Mesenteric fat pad (tissue), 1 donor: ENCODE data around the gene TREH. TPM values are rescaled to one million over a fixed set of nuclear protein-coding genes. Genes with fewer than 3 reads are reported as not detected.

Source experiments
- DNase-seq: peaks from one replicate; pipeline ENCODE4 v3.0.0-alpha.2; 2020; ENCODE audit warnings: low spot score
- microRNA-seq: library from miRNA; unstranded; fragments of <30 nt; microRNA quantifications from one replicate; pipeline ENCODE4 v1.2.0, GENCODE V29; 2020; ENCODE audit warnings: borderline number of aligned reads
- total RNA-seq: library from RNA; stranded (reverse); fragmentation: NEBNext Ultra II Directional; extraction: Animal tissue kit (Norgen Biotek cat#: 25700); gene quantifications from one replicate; pipeline ENCODE4 v1.2.1, GENCODE V29; 2021
- donor health status: DM: yes; HTN: yes; CAD: no.

TREH gene
- total RNA-seq, 1 donor from 2014 or later, result not detected

DNA sequence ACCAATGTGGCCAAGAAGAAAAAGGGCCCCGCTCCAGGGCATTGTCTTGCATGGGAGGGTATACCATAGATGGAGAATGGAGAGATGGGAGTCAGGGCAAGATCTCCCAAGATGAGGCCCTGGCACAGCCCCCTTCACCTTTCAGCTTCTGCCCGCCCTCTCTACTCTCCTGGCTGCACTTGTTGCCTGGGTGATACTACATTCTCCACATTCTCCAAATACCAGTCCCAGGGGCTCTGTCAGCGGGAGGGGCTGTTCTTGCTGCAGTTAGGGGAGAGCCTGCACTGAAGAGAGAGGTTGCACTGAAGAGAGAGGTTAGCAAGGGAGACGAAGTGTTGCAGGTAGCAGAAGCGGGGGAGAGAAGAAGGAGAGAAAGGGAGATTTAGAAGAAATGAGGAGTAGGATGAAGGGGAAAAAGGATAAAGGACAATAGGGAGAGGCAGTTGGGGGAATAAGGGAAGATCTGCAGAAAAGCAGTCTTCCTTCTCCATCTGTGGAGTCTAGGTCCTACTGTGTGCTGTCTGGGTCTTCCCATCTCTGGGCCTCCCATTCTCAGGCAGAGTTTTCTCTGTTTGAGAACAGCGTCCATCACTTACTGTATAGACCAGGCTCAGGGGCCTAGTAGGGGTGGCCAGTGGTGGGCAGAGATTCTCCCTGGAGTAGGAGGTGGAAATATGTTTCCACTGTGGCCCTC lies 64.0 kb downstream of the TREH start:
- DNase-seq, result peak; percentile 65

- DNase-seq, result peak; percentile 81
These were observed 64.9 kb downstream of the TREH start for GRCh38 chr11:118614511-118614910.

DNA sequence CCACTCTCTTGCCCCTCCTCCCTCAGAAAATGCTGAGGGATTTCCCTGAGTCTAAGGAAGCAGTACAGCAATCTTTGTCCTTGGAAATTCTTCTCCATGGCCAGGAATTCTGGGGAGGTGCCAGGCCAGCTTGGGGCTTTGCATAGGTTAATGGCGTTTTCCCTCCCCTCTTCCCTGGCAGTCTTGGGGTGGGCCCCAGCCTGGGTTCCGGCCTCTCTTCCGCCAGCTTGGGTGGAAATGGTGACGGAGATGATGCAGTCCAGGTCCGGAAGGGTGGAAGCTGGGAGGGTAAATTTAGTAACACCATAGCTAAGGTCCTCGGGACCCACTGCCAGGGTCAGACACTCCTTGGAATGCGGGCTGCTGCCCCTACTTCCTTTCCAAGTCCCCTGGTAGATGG lies 67.1 kb downstream of the TREH start:
- peak; percentile 90 for DNase-seq

- DNase-seq, result peak; percentile 62
These were observed 68.0 kb downstream of the TREH start for GRCh38 chr11:118611433-118611795.

GRCh38 chr11:118610773-118611432 lies 68.5 kb downstream of the TREH start:
- peak; percentile 95 for DNase-seq

- DNase-seq, result peak; percentile 89
These were observed 69.2 kb downstream of the TREH start for GRCh38 chr11:118610225-118610772.

DNA sequence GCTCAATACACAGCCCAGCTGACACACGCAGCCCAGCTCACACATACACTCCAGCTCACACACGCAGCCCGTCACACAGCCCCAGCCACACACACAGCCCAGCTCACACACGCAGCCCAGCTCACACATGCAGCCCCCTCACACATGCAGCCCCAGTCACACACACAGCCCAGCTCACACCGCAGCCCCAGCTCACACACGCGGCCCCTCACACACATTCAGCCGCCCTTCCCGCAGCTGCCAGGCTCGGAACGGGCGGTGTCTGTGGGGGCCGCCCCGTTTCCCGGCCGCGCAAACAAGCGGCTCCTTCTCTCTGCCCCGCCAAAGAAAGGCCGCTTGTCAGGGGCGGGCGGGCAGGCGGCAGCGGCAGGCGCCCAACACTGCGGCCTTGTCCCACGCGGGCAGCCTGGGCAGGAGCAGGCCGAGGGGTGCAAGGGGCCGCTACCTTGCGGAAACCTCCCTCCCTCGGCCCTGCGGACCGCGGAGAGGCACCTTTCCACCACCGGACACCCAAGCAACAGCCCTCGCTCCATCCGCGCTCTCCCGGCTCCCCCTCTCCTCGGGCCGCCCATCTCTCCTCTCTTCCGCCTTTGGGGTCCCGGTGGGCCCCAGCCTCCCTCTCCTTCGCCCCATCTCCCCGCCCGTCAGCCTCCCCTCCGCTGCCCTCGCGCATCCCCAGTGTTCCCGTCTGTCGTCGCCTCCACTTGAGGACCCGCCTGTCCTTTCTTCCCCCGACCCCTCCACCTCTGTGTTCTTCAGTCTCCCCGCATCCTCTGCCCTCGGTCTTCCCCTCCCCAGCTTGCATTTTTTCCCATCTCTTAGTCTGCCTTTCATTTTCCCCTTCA lies 69.8 kb downstream of the TREH start:
- DNase-seq, result peak; percentile 87

- DNase-seq, result peak; percentile 93
These were observed 70.9 kb downstream of the TREH start for GRCh38 chr11:118608360-118609227.

DNA sequence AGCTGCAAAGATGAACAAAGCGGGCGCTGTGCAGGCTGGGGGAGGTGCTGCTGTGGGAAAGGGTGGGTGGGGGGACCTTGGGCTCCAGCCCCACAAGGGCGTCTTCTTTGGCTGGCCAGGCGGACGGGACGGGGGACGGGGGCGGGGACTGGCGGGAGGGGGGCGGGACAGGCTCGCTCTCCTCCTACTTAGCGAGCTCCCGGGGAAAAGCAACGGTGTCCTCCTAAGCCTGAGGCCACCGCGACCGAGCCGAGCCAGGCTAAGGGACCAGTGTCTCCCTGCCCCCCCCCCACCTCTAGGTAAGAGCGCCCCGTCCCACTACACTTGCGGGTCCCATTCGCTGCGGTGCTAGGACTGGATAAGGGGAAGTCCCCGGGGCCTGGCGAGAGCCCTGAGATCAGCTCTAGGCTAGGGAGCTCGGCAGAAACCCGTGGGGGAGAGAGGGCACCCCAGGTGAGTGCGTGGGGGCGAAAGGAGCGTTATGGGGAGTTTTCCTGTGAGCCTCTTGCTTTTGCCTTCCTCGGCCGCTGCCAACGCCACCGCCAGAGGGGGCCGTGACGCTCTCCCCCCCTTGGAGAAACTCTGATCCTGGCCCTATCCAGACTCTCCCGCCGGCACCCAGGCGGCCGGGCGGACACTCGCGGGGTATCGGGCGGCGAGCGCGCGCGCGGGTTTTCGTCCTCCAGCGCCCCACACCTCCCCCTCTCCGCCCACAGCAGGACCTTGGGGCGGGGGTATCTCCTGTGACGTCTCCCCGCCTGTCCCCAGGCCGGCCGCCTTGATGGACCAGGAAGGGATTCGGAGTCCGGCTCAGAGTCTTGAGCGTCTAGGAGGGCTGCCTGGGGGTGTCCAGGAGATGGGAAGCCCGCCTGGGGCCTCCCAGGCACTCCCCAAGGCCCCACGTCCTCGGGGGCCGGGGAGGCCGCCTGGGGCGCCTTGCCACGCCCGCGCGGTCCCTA lies 71.8 kb downstream of the TREH start, which contains the start of gene PHLDB1:
PHLDB1 (plus strand) TSS at position 215 of the 959 bp plus-strand sequence. CDS start 6,222 bp downstream, outside the sequence.
- peak; percentile 91 for DNase-seq

Small RNA genes within 50 kb of the gene (microRNA-seq; reads per million reads assigned to microRNA genes)
- gene MIR6716, result 3.6 reads per million

Other genes with a start within 250 kb of the TREH start
- 43.6 TPM for gene KMT2A, start 243.2 kb downstream of the TREH start, total RNA-seq
- not detected for gene TTC36, start 152.2 kb downstream of the TREH start, total RNA-seq
- 2.7 TPM for gene TMEM25, start 148.5 kb downstream of the TREH start, total RNA-seq
- gene IFT46, start 113.7 kb downstream of the TREH start, total RNA-seq, result 11.4 TPM
- gene ARCN1, start 107.2 kb downstream of the TREH start, total RNA-seq, result 176 TPM
- gene PHLDB1, start 72.0 kb downstream of the TREH start, total RNA-seq, result 562 TPM
- 103 TPM for gene DDX6, start 111.5 kb upstream of the TREH start, total RNA-seq
- gene CXCR5, start 204.2 kb upstream of the TREH start, total RNA-seq, result not detected
- 86.4 TPM for gene BCL9L, start 246.3 kb upstream of the TREH start, total RNA-seq